DMS 273 (cell line): ENCODE measurements around the gene AFF2.

Experiments
- DNase-seq: peaks from one replicate; lab custom pipeline; 2025; ENCODE audit not compliant: unreplicated experiment; lab: John Stamatoyannopoulos, UW

The AFF2 gene

GRCh38 chrX:148535639-148536038, 35.2 kb downstream of the AFF2 start:
- DNase-seq, result no peak

- DNase-seq, result no peak
These were observed 36.5 kb downstream of the AFF2 start for GRCh38 chrX:148536961-148537360.

GRCh38 chrX:148537556-148538182, 37.3 kb downstream of the AFF2 start:
- DNase-seq, result no peak

- no peak for DNase-seq
These were observed 38.2 kb downstream of the AFF2 start for GRCh38 chrX:148538582-148538981.

- no peak for DNase-seq
These were observed 39.7 kb downstream of the AFF2 start for GRCh38 chrX:148540114-148540513.

- no peak for DNase-seq
These were observed 40.5 kb downstream of the AFF2 start for GRCh38 chrX:148540671-148541583.

- DNase-seq, result no peak
These were observed 41.1 kb downstream of the AFF2 start for GRCh38 chrX:148541584-148541940.

- no peak for DNase-seq
These were observed 42.3 kb downstream of the AFF2 start for GRCh38 chrX:148542481-148543255.

GRCh38 chrX:148552775-148553174, 52.4 kb downstream of the AFF2 start:
- DNase-seq, result peak; percentile 52

GRCh38 chrX:148555101-148555500, 54.7 kb downstream of the AFF2 start:
- DNase-seq, result no peak

- no peak for DNase-seq
These were observed 55.3 kb downstream of the AFF2 start for GRCh38 chrX:148555571-148556243.

- no peak for DNase-seq
These were observed 56.1 kb downstream of the AFF2 start for GRCh38 chrX:148556498-148556897.

- DNase-seq, result no peak
These were observed 62.4 kb downstream of the AFF2 start for GRCh38 chrX:148562846-148563245.

GRCh38 chrX:148567229-148567628, 66.8 kb downstream of the AFF2 start:
- no peak for DNase-seq

GRCh38 chrX:148567779-148568178, 67.4 kb downstream of the AFF2 start:
- DNase-seq, result no peak

GRCh38 chrX:148568763-148569162, 68.3 kb downstream of the AFF2 start:
- DNase-seq, result no peak

GRCh38 chrX:148572337-148572736, 71.9 kb downstream of the AFF2 start:
- no peak for DNase-seq

- peak; percentile 14 for DNase-seq
These were observed 72.7 kb downstream of the AFF2 start for GRCh38 chrX:148573119-148573518.

GRCh38 chrX:148574237-148574973, 74.0 kb downstream of the AFF2 start:
- DNase-seq, result no peak

- DNase-seq, result no peak
These were observed 76.0 kb downstream of the AFF2 start for GRCh38 chrX:148576396-148576795.
